ENCODE data around the gene NOC2L. TPM values are rescaled to one million over a fixed set of nuclear protein-coding genes. Genes with fewer than 3 reads are reported as not detected.
A peak's percentile ranks its signal among the peaks of the same experiment; 100 is the strongest.

NOC2L gene
- total RNA-seq, 4 donors from 2014 or later, result 47.4 to 115 (median 74.2) TPM

DNA sequence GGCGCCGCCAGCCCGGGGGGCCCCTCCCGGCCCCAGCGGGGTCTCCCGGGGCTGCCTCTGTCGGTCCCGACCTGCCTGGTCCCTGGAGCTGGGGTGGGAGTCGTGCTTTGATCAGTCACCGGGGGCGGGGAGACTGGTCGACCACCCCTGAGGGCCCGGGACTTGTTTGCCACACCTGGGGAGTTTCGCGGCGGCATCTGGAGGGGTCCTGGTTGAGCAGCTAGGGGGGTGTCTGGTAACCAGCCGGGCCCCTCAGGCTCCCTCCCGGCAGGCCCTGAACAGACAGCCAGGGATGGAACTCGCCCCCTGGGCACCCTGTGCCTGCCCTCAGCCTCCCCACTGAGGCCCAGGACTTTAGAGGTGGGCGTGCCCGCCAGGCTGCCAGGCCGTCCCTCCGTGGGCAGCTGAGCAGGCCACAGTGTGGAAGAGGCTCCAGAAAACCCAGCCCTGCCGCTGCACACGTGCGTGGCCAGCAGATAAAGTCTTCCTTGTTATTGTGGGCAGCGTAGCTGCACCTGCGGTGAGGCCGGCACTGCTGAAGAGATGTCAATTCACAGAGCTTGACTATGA is 48.7 kb downstream of the NOC2L start:
- H3K27me3 ChIP-seq, result peaks cover 22 to 35% (median 32%) of the 10 kb centered on the region in 3 donors

DNA sequence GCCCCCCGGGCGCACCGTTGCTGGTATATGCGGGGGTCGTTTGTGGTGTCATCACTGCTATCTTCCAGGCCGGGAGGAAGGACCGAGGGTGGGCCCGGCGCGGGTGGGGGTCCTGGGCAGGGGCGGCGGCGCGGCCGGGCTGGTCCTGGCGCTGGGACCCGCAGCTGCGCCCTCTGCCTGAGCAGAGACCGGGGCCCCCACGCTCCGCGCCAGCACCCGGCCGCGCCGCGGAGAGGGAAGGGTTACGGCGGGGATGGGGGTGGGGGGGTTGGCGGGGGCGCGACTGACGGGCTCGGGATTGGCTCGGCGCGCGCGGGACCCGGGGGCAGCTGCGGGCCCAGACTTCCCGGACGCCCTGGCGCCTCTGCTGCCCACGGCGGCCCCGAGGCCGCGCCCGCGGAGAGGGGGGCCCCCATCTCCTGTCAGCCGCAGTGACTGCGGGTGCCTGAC is 49.2 kb downstream of the NOC2L start:
- Histone ChIP-seq H3K4me3 (no peak overlapping the region), H3K4me1 (peaks cover 0 to 3% of the 10 kb centered on the region in 2 donors), H3K27ac (no peak overlapping the region), H3K9me3 (no peaks in the 10 kb centered on the region), H3K27me3 (peaks cover 26 to 40% (median 36%) of the 10 kb centered on the region in 3 donors), H3K36me3 (no peaks in the 10 kb centered on the region)
- DNase-seq (no peak), ATAC-seq (no peak)
- in situ Hi-C loops (cut with MboI; ENCODE audit: low sequenced_read_pairs in 4 of 4), result no loop called here
- intact Hi-C loops (cut with DNase I; ENCODE audit: low total_unique reads), result loop anchor here (5.0 kb wide), 1 partner anchor 52 kb away; the partner anchor contains the start of gene KLHL17
- TF ChIP-seq, protein P1, sequence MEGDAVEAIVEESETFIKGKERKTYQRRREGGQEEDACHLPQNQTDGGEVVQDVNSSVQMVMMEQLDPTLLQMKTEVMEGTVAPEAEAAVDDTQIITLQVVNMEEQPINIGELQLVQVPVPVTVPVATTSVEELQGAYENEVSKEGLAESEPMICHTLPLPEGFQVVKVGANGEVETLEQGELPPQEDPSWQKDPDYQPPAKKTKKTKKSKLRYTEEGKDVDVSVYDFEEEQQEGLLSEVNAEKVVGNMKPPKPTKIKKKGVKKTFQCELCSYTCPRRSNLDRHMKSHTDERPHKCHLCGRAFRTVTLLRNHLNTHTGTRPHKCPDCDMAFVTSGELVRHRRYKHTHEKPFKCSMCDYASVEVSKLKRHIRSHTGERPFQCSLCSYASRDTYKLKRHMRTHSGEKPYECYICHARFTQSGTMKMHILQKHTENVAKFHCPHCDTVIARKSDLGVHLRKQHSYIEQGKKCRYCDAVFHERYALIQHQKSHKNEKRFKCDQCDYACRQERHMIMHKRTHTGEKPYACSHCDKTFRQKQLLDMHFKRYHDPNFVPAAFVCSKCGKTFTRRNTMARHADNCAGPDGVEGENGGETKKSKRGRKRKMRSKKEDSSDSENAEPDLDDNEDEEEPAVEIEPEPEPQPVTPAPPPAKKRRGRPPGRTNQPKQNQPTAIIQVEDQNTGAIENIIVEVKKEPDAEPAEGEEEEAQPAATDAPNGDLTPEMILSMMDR (IDR thresholded peaks at IDR 0.05 in 4 of 5, conservative IDR thresholded peaks at IDR 0.05 in 1 of 5), result no peak
- no peak for TF ChIP-seq POLR2A (IDR thresholded peaks at IDR 0.05)

More for the DNA sequence above, 48.7 kb downstream of the NOC2L start:
- in situ Hi-C loops (cut with MboI; ENCODE audit: low sequenced_read_pairs in 4 of 4) (no loop called here), intact Hi-C loops (cut with DNase I; ENCODE audit: low total_unique reads) (no loop called here)
- DNase-seq (peak in 1 of 2 donors; percentile 9), ATAC-seq (no peak)
- no peaks in the 10 kb centered on the region for H3K36me3 ChIP-seq
- no peak overlapping the region for H3K27ac ChIP-seq
- H3K4me3 ChIP-seq, result no peak overlapping the region
- H3K9me3 ChIP-seq, result no peaks in the 10 kb centered on the region
- H3K4me1 ChIP-seq, result no peaks in the 10 kb centered on the region
- no peak for TF ChIP-seq POLR2A (IDR thresholded peaks at IDR 0.05)
- TF ChIP-seq, protein P1 (IDR thresholded peaks at IDR 0.05 in 4 of 5, conservative IDR thresholded peaks at IDR 0.05 in 1 of 5), result no peak

DNA sequence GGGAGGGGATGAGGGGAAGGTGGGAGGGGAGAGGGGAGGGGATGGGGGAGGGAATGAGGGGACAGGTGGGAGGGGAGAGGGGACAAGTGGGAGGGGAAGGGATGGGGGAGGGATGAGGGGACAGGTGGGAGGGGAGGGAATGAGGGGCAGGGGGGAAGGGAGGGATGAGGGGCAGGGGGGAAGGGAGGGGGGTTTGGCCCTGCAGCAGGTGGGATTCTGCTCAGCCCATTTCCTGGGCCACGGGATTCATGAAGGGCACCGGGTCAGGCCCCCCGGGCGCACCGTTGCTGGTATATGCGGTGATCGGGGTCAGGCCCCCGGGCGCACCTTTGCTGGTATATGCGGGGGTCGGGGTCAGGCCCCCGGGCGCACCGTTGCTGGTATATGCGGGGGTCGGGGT is 50.4 kb downstream of the NOC2L start:
- H3K4me3 ChIP-seq, result no peak overlapping the region
- peaks cover 0 to 4% of the 10 kb centered on the region in 2 donors for H3K4me1 ChIP-seq
- no peaks in the 10 kb centered on the region for H3K9me3 ChIP-seq
- no peak for TF ChIP-seq POLR2A (IDR thresholded peaks at IDR 0.05)
- TF ChIP-seq, protein P1 (IDR thresholded peaks at IDR 0.05 in 4 of 5, conservative IDR thresholded peaks at IDR 0.05 in 1 of 5), result no peak
- DNase-seq (no peak), ATAC-seq (no peak)
- peaks cover 28 to 45% (median 32%) of the 10 kb centered on the region in 3 donors for H3K27me3 ChIP-seq
- in situ Hi-C loops (cut with MboI; ENCODE audit: low sequenced_read_pairs in 4 of 4), result no loop called here
- no peaks in the 10 kb centered on the region for H3K36me3 ChIP-seq
- no peak overlapping the region for H3K27ac ChIP-seq
- intact Hi-C loops (cut with DNase I; ENCODE audit: low total_unique reads), result loop anchor here (5.0 kb wide), 1 partner anchor 54 kb away; the partner anchor contains the start of gene KLHL17

DNA sequence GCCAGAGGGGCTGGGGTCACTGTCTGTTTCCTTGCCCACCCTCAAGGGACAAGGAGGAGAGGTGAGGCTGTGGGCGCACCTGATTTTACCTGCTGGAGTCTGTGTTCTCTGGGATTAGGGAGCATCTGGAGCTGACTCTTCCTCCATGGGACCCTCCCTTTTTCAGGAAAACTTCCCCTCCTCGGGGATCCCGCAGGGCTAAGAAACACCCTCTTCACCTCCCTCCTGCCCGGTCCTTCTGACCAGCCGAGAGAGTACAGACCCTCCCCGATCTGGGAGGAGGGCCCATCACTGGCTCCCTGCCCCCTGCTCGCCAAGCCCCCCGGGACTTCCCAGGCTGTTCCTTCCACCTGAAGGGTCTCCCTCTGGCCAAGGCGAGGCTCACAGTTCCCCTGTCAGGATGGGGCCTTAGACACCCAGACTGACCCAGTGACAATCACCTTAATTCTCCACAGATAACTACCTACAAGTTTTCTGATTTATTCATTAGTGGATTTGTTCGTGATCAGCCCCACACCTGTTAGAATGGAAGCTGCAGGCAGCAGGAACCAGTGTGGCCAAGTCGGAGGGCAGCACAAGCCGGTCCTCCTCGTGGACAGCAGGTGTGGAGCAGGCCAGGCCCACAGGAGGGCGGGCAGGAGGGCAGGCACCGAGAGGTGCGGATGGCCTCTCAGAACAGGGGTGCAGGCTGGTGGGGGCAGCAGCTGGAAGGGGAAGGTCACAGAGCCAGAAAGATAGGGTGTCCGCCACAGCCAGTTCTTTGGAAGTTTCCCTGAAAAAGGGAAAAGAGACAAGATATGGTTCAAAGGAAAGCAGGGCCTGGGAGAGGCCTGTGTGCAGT is 51.2 kb downstream of the NOC2L start:
- Histone ChIP-seq H3K27me3 (peaks cover 24 to 47% (median 35%) of the 10 kb centered on the region in 3 donors), H3K9me3 (no peaks in the 10 kb centered on the region), H3K4me1 (peaks cover 0 to 4% of the 10 kb centered on the region in 2 donors), H3K36me3 (no peaks in the 10 kb centered on the region), H3K4me3 (no peak overlapping the region), H3K27ac (no peak overlapping the region)
- ATAC-seq, result no peak
- intact Hi-C loops (cut with DNase I; ENCODE audit: low total_unique reads) (loop anchor here (5.0 kb wide), 1 partner anchor 54 kb away; the partner anchor contains the start of gene KLHL17), in situ Hi-C loops (cut with MboI; ENCODE audit: low sequenced_read_pairs in 4 of 4) (no loop called here)
- no peak for TF ChIP-seq POLR2A (IDR thresholded peaks at IDR 0.05)
- TF ChIP-seq, protein P1 (IDR thresholded peaks at IDR 0.05 in 4 of 5, conservative IDR thresholded peaks at IDR 0.05 in 1 of 5), result no peak
- DNase-seq, result peak in 1 of 2 donors; percentile 9

All from gastrocnemius medialis (tissue), 4 donors.